Activated CD8-positive, alpha-beta T cell treated with anti-CD3 and anti-CD28 coated beads for 36 hours (primary cell): Measurements from ENCODE around the gene TMEM273. TPM values are rescaled to one million over a fixed set of nuclear protein-coding genes. Genes with fewer than 3 reads are reported as not detected.

Source experiments
- ATAC-seq: fragments of 200-7000 bp; cut with Tn5 transposase; one replicate; pipeline ENCODE4 v1.10.0; 2021; ENCODE audit warnings: mild to moderate bottlenecking, moderate library complexity
- CTCF ChIA-PET: fragments of 350-600 bp; sonication (Branson Sonifier 250); formaldehyde crosslinking; loops from one replicate; lab custom pipeline; 2021; ENCODE audit warnings: antibody characterized with exemption; lab: Charles Lee
- POLR2A ChIA-PET: fragments of 350-600 bp; sonication (Branson Sonifier 250); formaldehyde crosslinking; loops from one replicate; lab custom pipeline; 2021; ENCODE audit warnings: antibody characterized with exemption; lab: Charles Lee
- DNase-seq: peaks from one replicate; pipeline ENCODE4 v3.0.0-alpha.2; 2020
- H3K27ac Mint-ChIP-seq: one replicate; pipeline ENCODE4 v1.8.0; 2021; ENCODE audit warnings: mild to moderate bottlenecking, mixed read lengths
- H3K27me3 Mint-ChIP-seq: one replicate; pipeline ENCODE4 v1.8.0; 2021; ENCODE audit warnings: mixed read lengths
- H3K36me3 Mint-ChIP-seq: one replicate; pipeline ENCODE4 v1.8.0; 2021; ENCODE audit warnings: low read depth, mixed read lengths
- H3K4me1 Mint-ChIP-seq: one replicate; pipeline ENCODE4 v1.8.0; 2021; ENCODE audit warnings: low read depth, mixed read lengths
- H3K4me3 Mint-ChIP-seq: one replicate; pipeline ENCODE4 v1.8.0; 2021; ENCODE audit warnings: mild to moderate bottlenecking, moderate library complexity, mixed read lengths
- H3K9me3 Mint-ChIP-seq: one replicate; pipeline ENCODE4 v1.8.0; 2021; ENCODE audit warnings: mixed read lengths
- intact Hi-C: fragments of 100-400 bp; cut with micrococcal nuclease; formaldehyde crosslinking; loops from one replicate; pipeline ENCODE4 v1.10.0; 2022
- total RNA-seq, 2 experiments: library from RNA; stranded (reverse); gene quantifications; one replicate each; pipeline ENCODE4 v1.2.3, GENCODE V29; 2021
- TF ChIP-seq, protein P1 (sequence below): fragments of 200-600 bp; IDR thresholded peaks from one replicate; pipeline ENCODE4 v1.8.0; 2022; ENCODE audit warnings: antibody characterized with exemption, mild to moderate bottlenecking

Gene TMEM273
- total RNA-seq, 2 experiments from 2014 or later: 16.6 to 19.0 TPM

DNA sequence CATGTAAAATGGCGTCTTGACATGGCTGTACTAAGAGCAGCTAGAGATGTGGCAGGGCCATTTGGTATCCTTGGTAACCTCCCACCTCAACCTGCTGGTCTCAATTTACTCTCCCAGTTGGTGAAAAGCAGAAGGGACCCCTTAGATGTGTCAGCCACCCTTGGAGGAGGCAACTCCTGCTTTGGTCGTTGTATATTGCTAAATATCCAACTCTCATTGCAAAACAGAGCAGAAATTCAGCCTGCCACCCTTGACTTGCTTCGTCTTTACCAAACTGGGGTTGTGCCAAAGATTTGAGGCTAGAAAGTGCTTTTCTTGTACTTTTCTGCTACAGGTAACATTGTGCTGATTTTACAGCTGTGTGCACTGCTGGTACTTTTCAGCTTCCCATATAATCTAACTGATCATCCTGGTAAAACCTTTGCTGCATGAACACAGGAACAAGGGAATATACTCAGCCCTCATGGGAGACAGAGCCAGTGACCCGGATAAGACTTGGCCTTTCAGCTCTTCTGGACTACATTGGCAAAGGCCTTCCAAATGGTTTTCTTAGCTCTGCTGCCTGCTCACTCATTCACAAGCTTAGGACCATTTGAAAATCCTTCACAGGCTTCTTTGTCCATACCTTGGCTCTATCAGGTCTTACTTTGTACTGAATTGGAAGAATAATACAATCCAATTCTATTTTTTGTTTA, 70.7 kb downstream of the TMEM273 start:
- TF ChIP-seq, protein P1, sequence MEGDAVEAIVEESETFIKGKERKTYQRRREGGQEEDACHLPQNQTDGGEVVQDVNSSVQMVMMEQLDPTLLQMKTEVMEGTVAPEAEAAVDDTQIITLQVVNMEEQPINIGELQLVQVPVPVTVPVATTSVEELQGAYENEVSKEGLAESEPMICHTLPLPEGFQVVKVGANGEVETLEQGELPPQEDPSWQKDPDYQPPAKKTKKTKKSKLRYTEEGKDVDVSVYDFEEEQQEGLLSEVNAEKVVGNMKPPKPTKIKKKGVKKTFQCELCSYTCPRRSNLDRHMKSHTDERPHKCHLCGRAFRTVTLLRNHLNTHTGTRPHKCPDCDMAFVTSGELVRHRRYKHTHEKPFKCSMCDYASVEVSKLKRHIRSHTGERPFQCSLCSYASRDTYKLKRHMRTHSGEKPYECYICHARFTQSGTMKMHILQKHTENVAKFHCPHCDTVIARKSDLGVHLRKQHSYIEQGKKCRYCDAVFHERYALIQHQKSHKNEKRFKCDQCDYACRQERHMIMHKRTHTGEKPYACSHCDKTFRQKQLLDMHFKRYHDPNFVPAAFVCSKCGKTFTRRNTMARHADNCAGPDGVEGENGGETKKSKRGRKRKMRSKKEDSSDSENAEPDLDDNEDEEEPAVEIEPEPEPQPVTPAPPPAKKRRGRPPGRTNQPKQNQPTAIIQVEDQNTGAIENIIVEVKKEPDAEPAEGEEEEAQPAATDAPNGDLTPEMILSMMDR: no peak
- Mint-ChIP-seq H3K9me3 (no peaks in the 10 kb centered on the region), H3K36me3 (no peaks in the 10 kb centered on the region), H3K4me3 (no peak overlapping the region), H3K27ac (no peak overlapping the region), H3K27me3 (peaks cover 36% of the 10 kb centered on the region), H3K4me1 (peaks cover 4% of the 10 kb centered on the region)
- DNase-seq (no peak), ATAC-seq (no peak)
- CTCF ChIA-PET: no interaction called here
- POLR2A ChIA-PET: no interaction called here
- intact Hi-C loops: no loop called here

DNA sequence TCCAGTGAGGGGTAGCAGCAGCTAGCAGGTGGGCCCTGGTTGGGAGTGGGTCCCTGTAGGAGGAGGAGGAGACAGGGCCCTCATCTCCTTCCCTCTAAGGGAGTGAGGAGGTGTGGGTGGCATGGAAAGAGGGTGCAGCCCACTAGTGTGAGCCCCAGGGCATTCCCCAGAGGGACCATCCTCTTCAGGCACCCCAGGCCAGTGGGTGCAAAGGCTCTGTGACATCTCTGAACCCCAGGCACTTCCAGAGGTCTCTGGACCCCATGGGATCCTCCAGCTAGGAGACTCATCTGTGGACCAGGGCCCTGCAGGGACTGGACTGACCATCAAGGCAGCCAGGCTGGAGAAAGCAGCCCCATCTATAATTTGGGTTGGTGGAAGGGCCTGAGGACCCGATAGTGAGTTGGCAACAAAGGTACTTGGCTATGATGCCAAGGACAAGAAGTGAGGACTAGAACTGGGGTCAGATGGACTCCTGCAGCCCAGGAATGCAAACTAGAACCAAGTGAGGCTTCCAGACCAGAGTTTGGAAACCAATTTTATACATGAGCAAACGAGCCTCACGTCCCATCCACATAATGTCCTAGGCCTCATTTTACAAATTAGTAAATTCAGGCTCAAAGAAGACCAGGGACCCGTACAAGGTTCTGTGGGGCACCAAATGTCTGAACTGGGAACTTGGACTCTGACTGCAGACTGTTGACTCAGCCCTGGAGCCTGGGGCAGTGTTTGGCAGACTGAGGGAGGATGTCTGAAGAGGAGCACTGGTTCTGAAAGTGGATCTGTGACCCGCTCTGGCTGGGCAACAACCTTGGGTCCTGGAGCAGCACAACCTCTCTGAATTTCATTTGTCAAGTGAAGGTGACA, 71.4 kb downstream of the TMEM273 start:
- intact Hi-C loops: no loop called here
- H3K9me3 Mint-ChIP-seq: no peaks in the 10 kb centered on the region
- no peak for DNase-seq
- peaks cover 36% of the 10 kb centered on the region for H3K27me3 Mint-ChIP-seq
- ChIA-PET CTCF (no interaction called here), POLR2A (no interaction called here)
- H3K4me3 Mint-ChIP-seq: no peak overlapping the region
- H3K4me1 Mint-ChIP-seq: peaks cover 4% of the 10 kb centered on the region
- no peak overlapping the region for H3K27ac Mint-ChIP-seq
- no peak for ATAC-seq
- TF ChIP-seq, protein P1: no peak
- H3K36me3 Mint-ChIP-seq: no peaks in the 10 kb centered on the region

DNA sequence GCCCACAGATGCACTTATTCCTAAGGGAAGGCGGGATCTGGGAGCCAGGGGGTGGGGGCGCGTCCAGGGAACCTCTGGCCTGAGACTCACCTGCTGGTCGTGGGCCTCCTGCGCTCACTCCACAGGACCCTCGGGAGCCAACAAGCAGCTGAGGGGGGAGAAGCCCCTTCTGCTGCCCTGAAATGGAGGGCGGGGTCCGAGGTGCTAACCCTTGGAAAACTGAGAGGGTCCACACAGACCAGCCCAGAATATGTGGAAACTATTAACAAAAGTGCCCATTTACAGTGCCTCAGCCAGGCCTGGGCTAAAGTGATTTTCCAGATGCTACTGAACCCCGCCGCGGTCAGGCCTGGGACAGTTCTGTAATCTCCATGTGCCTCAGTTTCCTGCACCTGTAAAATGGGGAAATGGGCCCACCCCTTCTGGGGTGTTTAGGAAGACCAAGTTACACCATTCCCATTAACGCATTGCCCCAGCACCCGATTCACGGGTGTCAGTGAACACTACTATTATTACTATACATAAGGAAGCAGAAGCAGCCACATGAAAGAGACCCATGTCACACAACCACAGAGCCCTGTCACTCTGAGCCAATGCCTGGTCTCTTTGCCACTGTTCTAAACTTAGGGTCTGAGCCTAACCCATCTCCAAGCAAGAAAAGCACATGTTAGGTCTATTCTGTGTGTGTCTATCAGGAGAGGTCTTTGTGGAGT, 72.2 kb downstream of the TMEM273 start:
- Mint-ChIP-seq H3K36me3 (no peaks in the 10 kb centered on the region), H3K4me1 (peaks cover 4% of the 10 kb centered on the region), H3K27ac (no peak overlapping the region), H3K27me3 (peaks cover 38% of the 10 kb centered on the region), H3K9me3 (no peaks in the 10 kb centered on the region), H3K4me3 (no peak overlapping the region)
- TF ChIP-seq, protein P1: no peak
- CTCF ChIA-PET: no interaction called here
- no peak for ATAC-seq
- peak; percentile 10 for DNase-seq
- POLR2A ChIA-PET: no interaction called here
- intact Hi-C loops: no loop called here

DNA sequence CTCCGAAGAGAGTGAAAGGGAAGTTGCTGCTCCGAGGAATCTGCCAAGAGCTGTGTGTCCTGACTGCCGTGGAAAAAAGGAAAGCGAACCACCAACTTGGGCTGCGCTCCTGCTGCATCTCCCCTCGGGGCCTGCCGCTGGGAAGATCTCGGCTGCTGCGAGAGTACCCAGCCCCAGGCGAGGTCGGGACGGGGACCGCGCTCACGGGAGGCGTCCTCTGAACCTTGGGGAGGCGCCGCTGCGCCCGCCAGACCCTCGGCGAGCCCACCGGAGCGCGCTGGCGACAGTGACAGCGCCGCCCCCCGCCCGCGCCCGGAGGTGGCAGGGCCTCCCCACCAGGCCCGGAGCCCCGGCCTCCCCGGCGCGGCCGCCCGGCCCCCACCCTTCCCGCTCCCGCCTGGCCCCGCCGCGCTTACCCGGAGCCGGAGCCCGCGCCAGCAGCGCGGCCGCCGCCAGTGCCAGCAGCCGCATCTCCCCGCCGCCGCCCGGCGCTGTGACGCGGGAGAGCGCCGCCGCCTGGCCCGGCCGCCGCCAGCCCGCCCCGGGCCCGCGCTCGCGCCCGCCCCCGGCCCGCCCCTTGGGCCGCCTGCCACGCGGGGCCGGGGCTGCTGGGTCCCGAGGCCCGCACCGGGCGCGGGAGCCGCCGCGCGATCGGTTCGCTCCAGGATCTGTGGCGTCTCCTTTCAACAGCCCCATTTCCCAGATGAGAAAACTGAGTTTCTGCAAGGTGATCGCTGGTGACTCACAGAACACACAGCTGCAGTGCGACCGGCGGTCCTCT, 73.0 kb downstream of the TMEM273 start, which contains the start of gene VSTM4:
TSS of gene VSTM4 (minus strand) at position 508 of the 781 bp plus-strand sequence. CDS start at position 471, 37 bp downstream.
- peaks cover 38% of the 10 kb centered on the region for H3K27me3 Mint-ChIP-seq
- H3K9me3 Mint-ChIP-seq: no peaks in the 10 kb centered on the region
- no peaks in the 10 kb centered on the region for H3K36me3 Mint-ChIP-seq
- no peak for DNase-seq
- no peak within 1 kb of the TSS for H3K27ac Mint-ChIP-seq
- peak; percentile 49 for ATAC-seq
- TF ChIP-seq, protein P1: no peak
- CTCF ChIA-PET: no interaction called here
- peaks cover 4% of the 10 kb centered on the region for H3K4me1 Mint-ChIP-seq
- POLR2A ChIA-PET: interaction anchor here (0.6 kb wide), 1 partner anchor 183 kb away, joined by 3 read pairs; no protein-coding TSS in a partner anchor
- peak within 1 kb of the TSS; percentile 15 for H3K4me3 Mint-ChIP-seq
- intact Hi-C loops: no loop called here
